B cell (primary cell): Measurements from ENCODE around the gene CASKIN2. TPM values are rescaled to one million over a fixed set of nuclear protein-coding genes. Genes with fewer than 3 reads are reported as not detected.

Experiments used
- ATAC-seq: fragments of 200-7000 bp; cut with Tn5 transposase; one replicate; pipeline ENCODE4 v1.10.0; 2021; ENCODE audit warnings: low read depth, mild to moderate bottlenecking, moderate number of reproducible peaks, moderate library complexity
- CTCF ChIA-PET: fragments of 350-600 bp; sonication (Branson Sonifier 250); formaldehyde crosslinking; loops from one replicate; lab custom pipeline; 2021; ENCODE audit warnings: antibody characterized with exemption, inconsistent platforms; lab: Charles Lee
- POLR2A ChIA-PET: fragments of 350-600 bp; sonication (Branson Sonifier 250); formaldehyde crosslinking; loops from one replicate; lab custom pipeline; 2021; ENCODE audit warnings: antibody characterized with exemption; lab: Charles Lee
- DNase-seq: peaks from one replicate; pipeline ENCODE4 v3.0.0; 2013
- H2AFZ ChIP-seq: 2 replicates; pipeline ENCODE4 v1.6.1; 2012; ENCODE audit warnings: mild to moderate bottlenecking, low read depth, low read length; ENCODE audit not compliant: insufficient read depth, poor library complexity, severe bottlenecking
- H3K27ac ChIP-seq, 2 donors: 1 replicate in 1 of 2; 2 replicates in 1 of 2; pipeline ENCODE4 v1.5.1; 2012 to 2013; ENCODE audit warnings: low read length in 2 of 2, mild to moderate bottlenecking in 2 of 2, moderate library complexity in 1 of 2
- H3K27me3 ChIP-seq, 4 experiments: fragments of 200-600 bp in 1 of 4; sonication (generic) in 1 of 4; replicated peaks in 1 of 4; 1 replicate in 2 of 4; 2 replicates in 2 of 4; pipeline versions ENCODE4 v1.6.1 to v1.7.0; 2013 to 2016; ENCODE audit warnings: low read length in 3 of 4, mild to moderate bottlenecking in 2 of 4, mixed read lengths in 1 of 4, moderate library complexity in 1 of 4; ENCODE audit not compliant: insufficient read depth in 4 of 4, control insufficient read depth in 3 of 4; ENCODE audit errors: control extremely low read depth in 1 of 4
- H3K36me3 ChIP-seq, 2 experiments: replicated peaks in 1 of 2; 1 replicate in 1 of 2; 2 replicates in 1 of 2; pipeline versions ENCODE4 v1.6.1 to v1.7.1; 2013; ENCODE audit warnings: low read length in 1 of 2; ENCODE audit not compliant: insufficient read depth in 2 of 2, control insufficient read depth in 1 of 2; ENCODE audit errors: control extremely low read depth in 1 of 2, extremely low read depth in 1 of 2
- H3K4me1 ChIP-seq, 2 donors: fragments of 200-600 bp in 1 of 2; sonication (generic) in 1 of 2; 1 replicate in 1 of 2; 2 replicates in 1 of 2; pipeline versions ENCODE4 v1.5.1 to v1.6.1; 2013 to 2017; ENCODE audit warnings: low read length in 2 of 2; ENCODE audit not compliant: control insufficient read depth in 2 of 2, insufficient read depth in 2 of 2
- H3K4me2 ChIP-seq: replicated peaks from 2 replicates; pipeline ENCODE3; 2012; ENCODE audit warnings: mild to moderate bottlenecking, low read depth, low read length; ENCODE audit not compliant: poor library complexity, severe bottlenecking
- H3K4me3 ChIP-seq, 5 experiments: fragments of 200-600 bp in 1 of 5; sonication (generic) in 1 of 5; 1 replicate in 3 of 5; 2 replicates in 2 of 5; pipeline versions ENCODE4 v1.5.1 to v1.7.0; 2011 to 2016; ENCODE audit warnings: low read length in 4 of 5, mild to moderate bottlenecking in 4 of 5, low read depth in 2 of 5, control low read depth in 1 of 5, moderate library complexity in 1 of 5; ENCODE audit not compliant: insufficient read depth in 1 of 5; ENCODE audit errors: control extremely low read depth in 1 of 5, extremely low read depth in 1 of 5
- H3K79me2 ChIP-seq: fragments of 200-600 bp; sonication (generic); one replicate; pipeline ENCODE4 v1.6.0; 2016; ENCODE audit warnings: low read length; ENCODE audit not compliant: control insufficient read depth, insufficient read depth
- H3K9ac ChIP-seq: fragments of 200-600 bp; sonication (generic); 2 replicates; pipeline ENCODE4 v1.6.1; 2017; ENCODE audit warnings: mild to moderate bottlenecking, low read length, moderate library complexity
- H3K9me3 ChIP-seq, 3 donors: one replicate each; pipeline versions ENCODE4 v1.6.1 to v1.7.1; 2013; ENCODE audit warnings: low read length in 2 of 3; ENCODE audit not compliant: control insufficient read depth in 2 of 3, insufficient read depth in 1 of 3; ENCODE audit errors: control extremely low read depth in 1 of 3
- H4K20me1 ChIP-seq: 2 replicates; pipeline ENCODE4 v1.6.0; 2012; ENCODE audit warnings: mild to moderate bottlenecking, low read length; ENCODE audit not compliant: insufficient read depth, control insufficient read depth, poor library complexity, severe bottlenecking
- H3K27ac Mint-ChIP-seq: one replicate; pipeline ENCODE4 v1.8.0; 2021; ENCODE audit warnings: mixed read lengths
- H3K27me3 Mint-ChIP-seq: one replicate; pipeline ENCODE4 v1.8.0; 2021; ENCODE audit warnings: mixed read lengths
- H3K4me1 Mint-ChIP-seq: one replicate; pipeline ENCODE4 v1.8.0; 2021; ENCODE audit warnings: mixed read lengths
- H3K4me3 Mint-ChIP-seq: one replicate; pipeline ENCODE4 v1.8.0; 2021; ENCODE audit warnings: mixed read lengths
- H3K9me3 Mint-ChIP-seq: one replicate; pipeline ENCODE4 v1.8.0; 2022; ENCODE audit warnings: mixed read lengths; ENCODE audit not compliant: insufficient read depth
- EZH2 ChIP-seq: IDR thresholded peaks from 2 replicates; pipeline ENCODE4 v1.6.1; 2012; ENCODE audit warnings: borderline replicate concordance, low read depth, mild to moderate bottlenecking, moderate library complexity, low read length; ENCODE audit not compliant: insufficient read depth, poor library complexity, severe bottlenecking
- WGBS: methylation state at CpG from one replicate; pipeline ENCODE4 v1.1.5; 2013; ENCODE audit warnings: missing lambda C conversion rate; ENCODE audit not compliant: insufficient coverage; 5-methylcytosine and 5-hydroxymethylcytosine counted together
- intact Hi-C: fragments of 100-400 bp; cut with micrococcal nuclease; formaldehyde crosslinking; loops from one replicate; pipeline ENCODE4 v1.10.0; 2022
- polyA plus RNA-seq: library from polyadenylated mRNA; depleted of rRNA; stranded (reverse); fragments of >200 nt; gene quantifications from 2 replicates; pipeline ENCODE4 v1.2.3, GENCODE V29; 2012
- total RNA-seq, 2 donors: library from RNA; stranded (reverse); fragments of 120-200 nt in 1 of 2; gene quantifications; 1 replicate in 1 of 2; 2 replicates in 1 of 2; pipeline versions ENCODE4 v1.2.3 to v1.2.4, GENCODE V29; 2013 to 2022
- TF ChIP-seq, protein P1 (sequence below): fragments of 200-600 bp; IDR thresholded peaks from one replicate; pipeline ENCODE4 v1.8.0; 2022; ENCODE audit warnings: antibody characterized with exemption, mild to moderate bottlenecking

CASKIN2 gene
- total and polyA plus RNA-seq, 2 donors (not counting 1 experiment from before 2014, with no cell fraction given), result 0.37 to 1.00 TPM

DNA sequence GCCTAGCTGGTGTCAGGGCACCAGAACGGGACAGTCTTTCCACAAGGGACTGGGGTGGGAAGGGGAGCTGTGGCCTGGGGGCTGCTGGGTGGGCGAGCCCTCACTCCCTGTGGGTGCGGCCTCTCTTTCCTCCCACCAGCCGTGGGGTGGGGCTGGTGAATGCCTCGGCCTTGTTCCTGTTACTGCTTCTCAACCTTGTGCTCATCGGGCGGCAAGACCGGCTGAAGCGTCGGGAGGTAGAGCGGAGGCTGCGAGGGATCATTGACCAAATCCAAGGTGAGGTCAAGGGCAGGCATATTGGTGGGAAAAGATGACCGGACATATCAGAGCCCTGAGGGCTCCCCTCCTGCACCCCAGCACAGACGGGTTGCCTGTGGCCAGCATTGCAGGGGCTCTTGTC lies 29.2 kb downstream of the CASKIN2 start:
- no peak for ATAC-seq

DNA sequence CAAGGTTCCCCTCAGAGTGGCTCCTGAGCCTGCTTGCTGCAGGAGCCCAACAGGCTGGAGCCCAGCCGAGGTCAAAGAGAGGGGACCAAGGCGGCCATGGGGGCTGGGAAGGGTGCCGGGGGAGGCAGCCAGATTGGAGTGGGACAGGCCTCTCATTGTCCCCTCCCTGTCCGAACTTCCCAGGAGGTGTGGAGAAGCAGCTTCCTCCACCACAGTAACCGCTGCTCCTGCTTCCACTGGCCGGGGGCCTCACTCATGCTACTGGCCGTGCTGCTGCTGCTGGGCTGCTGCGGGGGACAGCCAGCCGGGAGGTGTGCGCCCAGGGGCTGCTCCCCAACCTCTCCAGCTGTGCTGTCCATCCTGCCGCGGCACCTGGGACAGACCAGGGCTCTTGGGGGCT lies 29.6 kb downstream of the CASKIN2 start:
- Histone ChIP-seq H3K79me2 (peaks cover 18% of the 10 kb centered on the region), H2AFZ (no peak overlapping the region), H3K27ac (no peak overlapping the region), H3K9ac (no peak overlapping the region), H4K20me1 (peaks cover 4% of the 10 kb centered on the region), H3K27me3 (no peaks in the 10 kb centered on the region), H3K9me3 (no peaks in the 10 kb centered on the region), H3K4me3 (no peak overlapping the region), H3K36me3 (peaks cover 0 to 1% of the 10 kb centered on the region in 2 experiments), H3K4me2 (no peak overlapping the region), H3K4me1 (peaks cover 15 to 19% of the 10 kb centered on the region in 2 donors)
- H3K4me3 Mint-ChIP-seq, result no peak overlapping the region
- H3K4me1 Mint-ChIP-seq, result peaks cover 21% of the 10 kb centered on the region
- intact Hi-C loops, result no loop called here
- DNase-seq (no peak), ATAC-seq (no peak)
- CTCF ChIA-PET, result no interaction called here
- POLR2A ChIA-PET, result no interaction called here
- 97% methylated on average over 12 of the region's 12 CpGs for WGBS
- TF ChIP-seq EZH2, result no peak
- TF ChIP-seq, protein P1, sequence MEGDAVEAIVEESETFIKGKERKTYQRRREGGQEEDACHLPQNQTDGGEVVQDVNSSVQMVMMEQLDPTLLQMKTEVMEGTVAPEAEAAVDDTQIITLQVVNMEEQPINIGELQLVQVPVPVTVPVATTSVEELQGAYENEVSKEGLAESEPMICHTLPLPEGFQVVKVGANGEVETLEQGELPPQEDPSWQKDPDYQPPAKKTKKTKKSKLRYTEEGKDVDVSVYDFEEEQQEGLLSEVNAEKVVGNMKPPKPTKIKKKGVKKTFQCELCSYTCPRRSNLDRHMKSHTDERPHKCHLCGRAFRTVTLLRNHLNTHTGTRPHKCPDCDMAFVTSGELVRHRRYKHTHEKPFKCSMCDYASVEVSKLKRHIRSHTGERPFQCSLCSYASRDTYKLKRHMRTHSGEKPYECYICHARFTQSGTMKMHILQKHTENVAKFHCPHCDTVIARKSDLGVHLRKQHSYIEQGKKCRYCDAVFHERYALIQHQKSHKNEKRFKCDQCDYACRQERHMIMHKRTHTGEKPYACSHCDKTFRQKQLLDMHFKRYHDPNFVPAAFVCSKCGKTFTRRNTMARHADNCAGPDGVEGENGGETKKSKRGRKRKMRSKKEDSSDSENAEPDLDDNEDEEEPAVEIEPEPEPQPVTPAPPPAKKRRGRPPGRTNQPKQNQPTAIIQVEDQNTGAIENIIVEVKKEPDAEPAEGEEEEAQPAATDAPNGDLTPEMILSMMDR, result no peak
- no peak overlapping the region for H3K27ac Mint-ChIP-seq
- no peaks in the 10 kb centered on the region for H3K27me3 Mint-ChIP-seq
- no peaks in the 10 kb centered on the region for H3K9me3 Mint-ChIP-seq

More for the DNA sequence above, 29.2 kb downstream of the CASKIN2 start:
- Mint-ChIP-seq H3K4me3 (no peak overlapping the region), H3K4me1 (peaks cover 21% of the 10 kb centered on the region), H3K9me3 (no peaks in the 10 kb centered on the region), H3K27me3 (no peaks in the 10 kb centered on the region), H3K27ac (peak overlapping the region; percentile 67)
- Histone ChIP-seq H3K4me3 (no peak overlapping the region), H3K9ac (no peak overlapping the region), H3K27me3 (no peaks in the 10 kb centered on the region), H4K20me1 (no peaks in the 10 kb centered on the region), H3K4me2 (no peak overlapping the region), H3K4me1 (peaks cover 15 to 19% of the 10 kb centered on the region in 2 donors), H3K36me3 (peaks cover 0 to 6% of the 10 kb centered on the region in 2 experiments), H3K79me2 (peaks cover 16% of the 10 kb centered on the region), H3K9me3 (no peaks in the 10 kb centered on the region), H2AFZ (no peak overlapping the region), H3K27ac (no peak overlapping the region)
- DNase-seq, result no peak
- POLR2A ChIA-PET, result no interaction called here
- TF ChIP-seq, protein P1, result no peak
- TF ChIP-seq EZH2, result no peak
- WGBS, result 100% methylated on average over 10 of the region's 14 CpGs
- intact Hi-C loops, result no loop called here
- CTCF ChIA-PET, result interaction anchor here (0.5 kb wide), 1 partner anchor 417 kb away, joined by 3 read pairs; no protein-coding TSS in a partner anchor
